Activated CD8-positive, alpha-beta memory T cell treated with anti-CD3 and anti-CD28 coated beads for 36 hours (primary cell): ENCODE results near the gene NTSR2. TPM values are rescaled to one million over a fixed set of nuclear protein-coding genes. Genes with fewer than 3 reads are reported as not detected.

ENCODE experiments used
- CTCF ChIA-PET: fragments of 350-600 bp; sonication (Branson Sonifier 250); formaldehyde crosslinking; loops from one replicate; lab custom pipeline; 2021; ENCODE audit warnings: antibody characterized with exemption; lab: Charles Lee
- POLR2A ChIA-PET: fragments of 350-600 bp; sonication (Branson Sonifier 250); formaldehyde crosslinking; loops from one replicate; lab custom pipeline; 2021; ENCODE audit warnings: antibody characterized with exemption; lab: Charles Lee
- total RNA-seq, 2 experiments: library from RNA; stranded (reverse); gene quantifications; one replicate each; pipeline ENCODE4 v1.2.3, GENCODE V29; 2021

NTSR2 gene
- total RNA-seq, 2 experiments from 2014 or later = not detected

DNA sequence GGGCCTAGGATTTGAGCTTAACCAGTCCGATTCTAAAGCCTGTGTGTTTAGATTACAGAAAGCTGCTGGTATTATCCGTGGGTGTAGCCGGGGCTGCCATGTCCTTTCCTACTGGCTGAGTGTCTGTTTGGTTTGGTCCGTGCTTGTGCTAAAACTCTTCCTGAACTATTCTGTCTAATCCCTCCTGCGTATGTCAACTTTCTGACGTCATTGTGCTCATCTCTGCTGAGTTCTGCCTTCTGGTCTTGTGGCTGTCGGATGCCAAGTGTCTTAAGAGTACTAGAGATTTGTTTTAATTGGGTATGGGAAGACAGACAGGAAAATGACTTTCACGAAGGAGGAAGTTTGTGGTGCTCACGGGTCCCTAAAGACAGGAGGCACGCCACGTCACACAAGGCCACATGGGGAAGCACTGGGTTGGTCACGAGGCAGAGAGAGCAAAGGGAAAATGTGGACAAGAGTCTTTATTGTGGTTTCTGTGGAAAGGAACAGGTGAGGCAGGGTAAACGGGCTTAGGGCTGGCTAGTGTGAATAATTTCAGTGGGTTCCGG lies 31.8 kb upstream of the NTSR2 start:
- ChIA-PET CTCF (no interaction called here), POLR2A (no interaction called here)

DNA sequence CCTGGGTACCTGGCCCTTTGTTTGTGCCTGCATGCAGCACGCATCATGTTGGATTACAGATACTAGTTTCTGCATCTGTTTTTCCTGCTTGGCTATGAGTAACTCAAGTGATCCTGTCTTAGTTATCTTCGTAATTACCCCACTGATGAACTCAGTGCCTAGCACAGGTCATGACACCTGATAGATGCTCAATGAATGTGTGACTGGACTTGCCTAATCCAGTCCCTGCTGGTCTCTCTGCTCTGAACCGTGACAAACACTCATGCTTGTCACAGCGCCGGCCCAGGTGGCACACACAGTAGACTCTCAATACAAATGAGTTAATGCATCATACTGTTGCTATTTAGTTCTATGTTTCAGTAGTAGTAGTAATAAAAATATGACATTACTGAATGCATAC lies 31.2 kb upstream of the NTSR2 start:
- CTCF ChIA-PET = no interaction called here

DNA sequence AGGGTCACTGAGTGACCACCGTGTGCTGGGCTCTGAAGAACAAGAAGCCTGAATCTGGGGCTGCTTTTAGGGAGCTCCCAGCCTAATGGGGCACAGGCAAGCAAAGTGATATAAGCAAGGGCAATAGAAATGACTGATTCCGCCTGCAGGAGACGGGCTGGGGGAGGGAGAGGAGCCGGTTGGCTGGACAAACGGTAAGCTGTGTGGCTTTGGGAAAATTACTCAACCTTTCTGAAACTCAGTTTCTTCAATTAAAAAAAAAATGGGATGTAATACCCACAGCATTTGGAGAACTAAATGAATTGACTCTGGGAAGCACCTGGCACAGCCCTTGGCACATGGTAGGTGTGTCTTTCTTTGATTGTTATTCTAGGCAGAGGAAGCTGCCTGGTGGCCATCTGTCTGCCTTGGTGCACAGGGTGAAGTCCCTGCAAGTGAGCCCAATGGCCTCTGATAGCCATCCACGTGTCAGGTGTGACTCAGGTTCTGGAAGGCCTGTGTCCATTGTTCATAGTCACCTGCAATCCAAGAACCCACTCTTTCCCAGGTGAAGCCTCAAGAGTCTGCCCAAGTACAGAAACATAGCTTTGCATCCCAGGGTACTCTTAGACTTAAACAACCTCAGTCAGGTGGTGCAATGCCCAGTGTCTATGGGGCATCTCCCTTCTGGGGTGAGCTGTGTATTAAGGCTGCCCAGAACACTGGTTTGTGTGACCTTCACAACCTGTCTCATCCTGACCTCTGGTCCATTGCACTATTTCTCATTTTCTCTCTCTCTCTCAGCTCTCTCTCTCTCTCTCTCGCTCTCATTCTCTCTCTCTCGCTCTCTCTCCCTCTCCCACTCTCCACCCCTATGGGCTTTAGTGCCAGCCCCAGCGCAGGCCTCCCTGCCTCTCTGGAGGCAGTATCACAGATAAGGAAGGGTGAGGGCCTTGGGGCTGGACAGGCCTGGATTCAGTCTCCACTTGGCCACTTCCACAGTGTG lies 30.0 kb upstream of the NTSR2 start:
- POLR2A ChIA-PET = no interaction called here

More for the DNA sequence above, 31.2 kb upstream of the NTSR2 start:
- POLR2A ChIA-PET = no interaction called here

DNA sequence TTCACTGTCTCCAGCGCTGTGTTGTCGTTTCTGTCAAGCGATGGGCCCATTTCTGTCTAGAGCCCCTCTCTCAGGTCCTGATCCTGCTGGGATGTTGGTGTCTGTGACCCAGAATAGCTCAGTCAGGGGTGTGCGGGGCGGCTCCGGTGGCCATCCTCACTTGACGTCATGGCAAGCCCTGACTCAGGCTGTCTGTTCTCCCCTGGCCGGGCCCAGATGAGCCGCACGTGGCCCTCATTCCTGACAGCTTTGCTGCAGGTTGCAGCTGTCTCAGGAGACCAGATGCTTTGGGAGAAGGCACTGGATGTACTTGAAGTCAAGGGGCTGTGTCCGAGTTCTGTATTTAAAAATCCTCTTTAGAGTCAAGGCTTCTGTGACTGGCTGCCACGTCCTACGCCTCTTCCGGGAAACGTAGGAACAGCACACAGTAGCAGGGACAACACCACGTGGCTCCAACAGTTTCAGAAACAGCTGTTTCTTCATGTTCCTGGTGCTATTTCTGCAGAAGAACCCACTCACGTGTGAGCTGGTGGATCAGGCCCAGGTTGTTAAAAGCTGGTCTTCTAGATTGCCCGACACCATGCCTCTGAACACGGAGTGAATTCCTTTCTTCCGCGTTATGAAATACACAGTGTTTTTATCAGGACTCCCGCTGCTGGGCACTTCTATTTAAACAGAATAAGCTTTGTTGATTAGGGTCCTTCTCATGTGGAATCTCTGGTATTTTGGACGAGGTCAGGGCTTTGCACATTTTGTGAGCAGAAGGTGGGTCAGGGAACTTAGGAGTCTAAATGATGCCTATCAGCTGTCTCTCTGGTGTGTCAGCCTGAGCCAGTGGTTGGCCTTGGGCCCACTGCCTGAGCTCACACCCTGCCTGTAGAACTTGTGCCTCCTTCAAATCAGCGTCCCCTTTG lies 28.3 kb upstream of the NTSR2 start:
- CTCF ChIA-PET = interaction anchor here (1.0 to 1.2 kb wide), 2 partner anchors 81 to 86 kb away, joined by 3 to 4 read pairs; no protein-coding TSS in a partner anchor
- POLR2A ChIA-PET = no interaction called here

More for the DNA sequence above, 30.0 kb upstream of the NTSR2 start:
- CTCF ChIA-PET = no interaction called here

DNA sequence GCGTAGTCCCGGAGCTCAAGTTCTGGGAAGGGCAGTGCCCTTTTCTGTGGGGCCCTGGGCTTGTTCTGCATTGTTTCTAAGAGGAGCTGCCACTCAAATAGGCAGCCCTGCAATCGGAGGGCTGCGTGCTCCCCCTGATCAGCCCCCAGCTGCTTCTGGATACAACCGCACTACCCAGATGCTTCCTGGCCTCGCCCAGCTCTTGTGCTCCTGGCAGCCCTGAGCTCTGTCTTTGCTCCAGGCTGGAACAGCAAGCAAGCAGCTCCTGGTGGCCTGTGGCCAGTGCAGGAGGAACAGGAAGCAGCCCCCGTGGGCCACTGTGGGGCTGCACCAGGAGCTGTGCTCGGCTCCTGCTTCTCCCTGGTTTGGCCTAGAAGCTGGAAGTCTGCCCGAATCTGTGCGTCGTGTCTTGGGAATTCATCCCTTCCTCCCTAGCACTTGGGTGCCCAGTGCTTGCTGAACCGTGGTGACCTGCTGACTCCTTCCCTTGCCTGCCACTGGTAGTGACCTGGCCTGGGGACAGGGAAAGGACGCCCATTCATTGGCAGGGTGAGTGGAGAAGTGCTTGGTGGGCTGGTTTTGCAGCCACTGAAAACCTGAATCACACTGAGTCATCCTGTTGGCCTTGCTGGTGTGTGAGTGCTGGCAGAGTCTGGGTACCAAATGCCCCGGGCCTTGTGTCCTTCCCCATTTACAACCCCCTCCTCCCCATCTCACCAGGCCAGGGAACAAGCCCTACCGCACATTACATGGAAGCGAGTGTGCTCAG lies 27.3 kb upstream of the NTSR2 start:
- ChIA-PET CTCF (interaction anchor here (0.9 to 1.3 kb wide), 3 partner anchors 81 to 87 kb away, joined by 3 to 5 read pairs (median 3); no protein-coding TSS in a partner anchor), POLR2A (no interaction called here)

DNA sequence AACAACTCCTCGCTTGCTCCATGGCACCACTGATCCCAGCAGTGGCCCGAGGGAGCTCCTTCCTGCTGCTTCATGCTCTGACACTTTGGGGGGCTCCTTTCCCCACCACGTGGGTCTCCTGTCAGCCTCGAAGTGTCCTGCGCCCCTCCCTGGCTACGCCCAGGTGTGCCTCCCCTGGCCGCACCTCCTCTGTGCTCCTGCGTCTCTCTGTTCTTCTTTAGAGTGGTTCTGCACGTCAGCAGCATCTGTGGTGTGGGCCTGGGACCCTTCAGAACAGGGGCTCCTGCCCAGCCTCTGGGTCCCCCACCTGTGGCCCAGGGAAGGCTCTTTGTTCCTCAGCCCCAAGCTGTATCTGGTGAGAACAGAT lies 26.7 kb upstream of the NTSR2 start:
- POLR2A ChIA-PET = no interaction called here
- CTCF ChIA-PET = interaction anchor here (0.9 to 1.3 kb wide), 3 partner anchors 82 to 88 kb away, joined by 3 to 5 read pairs (median 3); no protein-coding TSS in a partner anchor

DNA sequence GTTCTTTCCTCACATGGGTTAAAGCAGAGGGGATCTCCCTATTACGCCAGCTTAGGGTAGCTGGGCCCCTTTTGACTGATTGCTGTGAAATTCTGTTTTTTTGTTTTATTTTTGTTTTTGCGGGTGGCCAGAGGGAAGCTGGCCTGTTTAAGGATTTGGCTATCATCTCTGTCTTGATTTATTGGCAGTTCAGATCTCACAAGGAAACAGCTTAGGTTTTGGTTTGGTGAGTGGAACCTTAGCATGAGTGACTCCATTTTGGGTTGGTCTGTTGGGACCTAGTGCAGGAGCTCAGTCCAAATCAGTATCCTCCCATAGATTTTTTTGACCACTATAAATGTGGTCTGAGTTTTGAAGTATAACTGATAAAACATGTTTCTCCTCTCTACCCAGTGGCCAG lies 25.6 kb upstream of the NTSR2 start:
- ChIA-PET POLR2A (interaction anchor here (0.8 kb wide), 1 partner anchor 48 kb away, joined by 3 read pairs; no protein-coding TSS in a partner anchor), CTCF (no interaction called here)

DNA sequence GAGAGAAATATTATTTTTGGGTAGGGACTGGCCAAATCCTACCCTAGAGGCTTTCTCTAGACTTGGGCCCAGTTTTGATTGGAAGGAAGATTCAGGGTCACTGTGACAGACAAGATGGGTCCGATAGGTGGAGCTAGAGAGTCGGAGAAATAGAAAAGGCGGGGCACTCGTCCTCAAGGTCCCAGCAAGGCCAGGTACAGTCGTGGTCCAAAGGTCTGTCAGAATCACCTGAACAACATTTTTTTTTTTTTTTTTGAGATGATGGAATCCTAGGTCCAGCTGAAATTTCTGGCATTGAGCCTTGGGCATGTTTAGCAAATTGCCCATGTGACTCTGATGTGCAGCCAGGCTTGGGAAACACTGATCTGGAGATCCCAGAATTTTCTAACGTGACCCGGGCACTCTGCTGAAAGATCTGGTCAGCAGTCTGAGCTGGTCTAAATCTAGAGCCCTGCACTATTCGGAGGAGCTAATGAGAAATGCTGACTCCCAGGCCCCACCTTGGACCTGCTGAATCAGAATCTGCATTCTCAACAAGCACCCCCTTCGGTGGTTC lies 23.0 kb upstream of the NTSR2 start:
- POLR2A ChIA-PET = interaction anchor here (0.9 kb wide), 1 partner anchor 57 kb away, joined by 3 read pairs; no protein-coding TSS in a partner anchor
- CTCF ChIA-PET = interaction anchor here (0.6 to 2.0 kb wide), 28 partner anchors 8 to 857 kb away, joined by 3 to 11 read pairs (median 4); partner anchors contain the start of gene LPIN1

DNA sequence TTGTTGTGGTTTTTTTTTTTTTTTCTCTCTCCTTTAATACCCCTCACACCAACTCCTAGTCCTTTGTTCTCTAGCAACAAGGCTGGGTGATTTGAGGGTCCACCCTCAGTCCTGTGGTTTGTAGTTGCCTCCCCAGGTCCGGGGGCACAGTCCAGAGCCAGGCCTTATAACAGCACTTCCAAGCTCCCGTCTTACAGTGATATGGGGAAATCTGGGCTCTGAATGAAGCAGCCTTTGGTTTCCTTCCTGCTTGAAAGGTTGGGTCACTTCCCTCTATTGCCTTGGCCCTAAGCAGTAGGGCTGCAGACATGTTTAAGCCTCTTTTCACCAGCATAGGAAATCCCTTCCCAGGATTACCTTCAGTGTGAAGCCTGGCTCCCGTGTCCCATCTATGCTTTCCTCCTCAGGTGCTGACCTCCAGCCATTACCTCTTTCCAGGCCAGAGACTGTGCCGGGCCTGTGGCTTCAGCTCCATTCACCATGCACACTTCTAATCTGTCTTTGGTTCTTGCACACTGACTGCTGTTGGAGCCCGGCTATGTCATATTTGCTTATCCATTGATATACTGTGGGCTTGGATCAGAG lies 21.2 kb upstream of the NTSR2 start:
- CTCF ChIA-PET = no interaction called here
- POLR2A ChIA-PET = no interaction called here

DNA sequence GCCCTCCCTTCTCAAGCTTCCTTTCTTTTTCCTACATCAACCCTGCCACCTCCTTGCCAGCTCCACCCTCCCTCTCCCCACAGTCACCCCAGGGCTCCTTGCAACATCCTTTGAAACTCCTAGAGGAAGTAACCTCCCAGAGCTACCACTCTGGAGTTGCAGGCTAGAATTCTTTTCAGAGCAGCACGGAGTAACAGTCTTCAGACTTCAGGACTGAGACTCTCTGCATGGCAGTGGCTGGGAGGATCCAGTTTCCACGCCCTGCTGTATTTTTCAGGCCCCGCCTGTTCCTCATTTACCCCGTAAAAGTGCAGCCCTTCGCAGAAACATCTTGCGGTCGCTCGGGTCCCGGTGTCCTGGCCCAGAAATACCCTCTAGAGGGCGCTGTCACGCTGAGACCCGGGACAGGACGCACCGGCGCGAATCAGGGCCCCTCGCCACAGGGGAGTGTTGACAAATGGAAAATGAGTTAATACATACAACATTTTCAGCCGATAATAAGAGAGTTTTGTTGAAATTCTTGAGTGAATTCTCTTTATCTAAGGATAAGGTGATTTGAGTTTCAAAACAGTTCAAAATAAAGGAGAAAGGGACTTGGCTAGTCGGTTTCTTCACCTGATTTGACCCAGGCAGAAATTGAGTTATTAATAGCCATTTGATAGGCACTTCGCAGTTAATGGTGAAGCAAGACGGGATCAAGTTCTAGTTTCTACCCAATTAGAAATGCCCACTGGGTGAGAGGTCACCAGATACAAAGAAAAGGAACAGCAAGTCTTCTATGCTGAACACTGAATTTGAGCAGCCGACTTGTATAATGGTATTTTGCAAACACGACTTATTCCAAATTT lies 18.5 kb upstream of the NTSR2 start:
- ChIA-PET CTCF (interaction anchor here (0.9 to 3.4 kb wide), 8 partner anchors 18 to 95 kb away, joined by 3 to 22 read pairs (median 4); no protein-coding TSS in a partner anchor), POLR2A (no interaction called here)

DNA sequence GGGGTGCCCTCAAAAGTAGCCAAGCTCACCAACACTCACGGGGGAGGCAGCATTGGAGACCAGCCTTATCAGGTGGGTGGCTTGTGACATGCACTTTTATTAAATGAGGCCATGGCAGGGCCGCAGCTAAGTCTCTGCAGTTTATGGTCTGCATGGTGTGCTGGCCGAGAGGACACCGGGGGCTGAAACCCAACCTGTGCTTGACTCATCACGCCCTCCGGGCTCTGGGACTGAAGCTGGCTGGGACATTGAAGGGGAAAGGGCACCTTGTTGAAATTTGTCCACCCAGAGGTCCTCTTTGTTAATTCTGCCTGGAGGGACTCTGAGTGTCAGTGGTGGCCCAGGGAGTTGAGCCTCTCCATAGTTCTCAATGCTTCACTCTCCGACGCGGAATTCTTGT lies 17.7 kb upstream of the NTSR2 start:
- CTCF ChIA-PET = interaction anchor here (0.9 to 3.4 kb wide), 7 partner anchors 19 to 96 kb away, joined by 3 to 22 read pairs (median 4); no protein-coding TSS in a partner anchor
- POLR2A ChIA-PET = no interaction called here

DNA sequence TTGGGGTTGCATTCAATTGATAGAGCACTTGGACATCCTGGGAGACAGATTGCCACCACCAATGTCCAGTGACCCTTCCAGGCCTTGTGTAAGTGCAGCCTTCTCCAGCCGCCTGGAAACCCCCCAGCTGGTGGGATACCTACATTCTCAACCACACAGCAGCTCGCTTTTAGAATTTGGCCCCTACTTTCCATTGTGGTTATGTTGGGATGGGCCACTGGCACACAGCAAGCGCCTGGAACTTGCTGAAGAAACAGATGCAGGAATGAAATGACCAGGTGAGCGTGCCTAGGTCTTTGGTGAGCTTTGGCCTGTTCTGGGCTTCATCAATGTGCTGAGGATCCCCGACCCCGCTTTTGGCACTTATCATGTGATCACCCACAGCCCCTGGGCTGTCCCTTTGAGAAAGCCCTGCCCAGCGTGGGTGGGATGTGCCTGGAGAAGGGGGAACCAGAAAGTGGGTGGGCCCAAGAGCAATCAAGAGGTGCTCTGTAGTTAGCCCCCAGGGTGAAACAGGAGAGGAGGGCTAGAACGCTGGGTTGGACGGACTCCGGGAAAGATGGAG lies 16.0 kb upstream of the NTSR2 start:
- POLR2A ChIA-PET = no interaction called here
- CTCF ChIA-PET = interaction anchor here (0.9 kb wide), 1 partner anchor 99 kb away, joined by 3 read pairs; no protein-coding TSS in a partner anchor

DNA sequence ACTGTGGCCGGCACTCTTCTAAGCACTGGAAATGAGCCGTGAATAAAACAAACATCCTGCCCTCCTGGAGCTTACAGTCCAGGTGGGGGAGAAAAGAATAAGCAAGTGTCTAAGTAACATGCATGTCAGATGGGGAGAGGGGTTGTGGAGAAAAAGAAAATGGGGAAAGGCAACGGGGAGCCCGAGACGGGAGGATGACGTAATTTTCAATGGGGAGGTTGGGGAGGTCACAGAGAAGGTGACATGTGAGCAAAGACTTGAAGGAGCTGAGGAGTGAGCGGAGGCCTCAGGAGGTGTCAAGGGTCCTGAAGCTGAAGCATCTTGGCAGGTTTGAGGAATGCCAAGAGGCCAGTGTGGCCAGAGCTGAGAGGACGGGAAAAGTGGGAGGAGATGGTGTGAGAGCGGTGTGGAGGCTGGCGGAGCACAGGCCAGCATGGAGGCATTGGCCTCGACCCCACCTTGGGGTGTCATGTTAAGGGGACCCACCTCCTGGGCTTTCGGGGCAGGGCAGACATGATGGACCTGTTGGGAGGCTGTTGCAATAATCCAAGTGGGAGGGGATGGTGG lies 15.0 kb upstream of the NTSR2 start:
- CTCF ChIA-PET = interaction anchor here (0.9 to 1.3 kb wide), 3 partner anchors 8 to 100 kb away, joined by 3 read pairs; no protein-coding TSS in a partner anchor

DNA sequence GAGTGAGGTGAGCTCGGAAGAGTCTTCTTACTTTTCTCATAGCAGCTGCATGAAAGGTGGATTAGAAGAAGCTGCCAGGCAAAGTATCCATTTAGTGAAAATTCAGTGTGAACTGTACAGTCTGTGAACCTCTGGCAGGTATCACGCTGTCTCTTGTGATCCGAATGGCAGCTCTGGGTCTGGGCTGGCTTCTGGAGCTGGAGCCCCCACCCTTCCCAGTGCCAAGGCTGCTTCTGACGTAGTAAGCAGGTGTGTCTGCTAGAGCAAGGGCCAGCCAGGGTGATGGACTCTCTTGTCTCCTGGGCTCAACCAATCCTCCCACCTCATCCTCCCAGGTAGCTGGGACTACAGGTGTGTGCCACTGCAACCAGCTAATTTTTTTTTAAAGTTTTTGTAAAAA lies 14.0 kb upstream of the NTSR2 start:
- CTCF ChIA-PET = interaction anchor here (0.6 to 1.9 kb wide), 5 partner anchors 9 to 95 kb away, joined by 3 to 4 read pairs (median 3); no protein-coding TSS in a partner anchor

More for the DNA sequence above, 15.0 kb upstream of the NTSR2 start:
- POLR2A ChIA-PET = no interaction called here

DNA sequence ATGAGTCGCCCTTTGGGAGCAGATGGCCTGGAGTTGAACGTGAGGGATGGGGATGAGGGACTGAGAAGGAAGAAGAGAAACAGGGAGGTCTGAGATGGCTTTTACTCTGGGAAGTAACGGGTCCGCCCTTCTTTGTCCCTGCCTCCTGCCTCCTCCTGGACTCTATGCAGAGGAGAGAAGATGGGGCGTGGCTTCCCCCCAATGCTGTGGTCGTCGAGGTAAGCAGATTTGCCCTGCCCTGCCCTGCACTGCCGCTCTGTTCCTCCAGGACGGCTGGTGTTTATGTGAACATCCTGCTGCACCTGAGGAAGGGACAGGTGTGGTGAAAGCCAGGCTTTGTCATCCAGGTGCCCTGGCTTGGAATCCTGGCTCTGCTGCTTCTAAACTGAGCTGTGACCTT lies 13.5 kb upstream of the NTSR2 start:
- CTCF ChIA-PET = interaction anchor here (0.6 to 2.5 kb wide), 3 partner anchors 10 to 99 kb away, joined by 3 to 7 read pairs (median 4); no protein-coding TSS in a partner anchor
- POLR2A ChIA-PET = no interaction called here

More for the DNA sequence above, 14.0 kb upstream of the NTSR2 start:
- POLR2A ChIA-PET = no interaction called here

DNA sequence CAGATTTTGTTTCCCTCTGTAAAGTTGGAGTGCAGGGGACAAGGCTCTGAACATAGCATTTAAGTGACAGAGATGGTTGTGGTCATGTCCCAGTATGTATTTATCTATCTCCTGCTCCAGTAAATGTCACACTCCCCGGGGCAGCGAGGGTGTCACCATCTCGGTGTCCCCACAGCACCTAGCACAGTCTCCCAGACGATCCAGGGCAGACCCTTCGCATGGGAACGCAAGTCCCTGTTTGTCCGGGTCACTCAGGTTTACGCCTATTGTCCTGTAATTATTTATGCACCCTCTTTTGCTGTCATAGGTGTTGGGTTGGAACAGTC lies 12.6 kb upstream of the NTSR2 start:
- ChIA-PET POLR2A (no interaction called here), CTCF (interaction anchor here (1.0 to 2.5 kb wide), 3 partner anchors 10 to 100 kb away, joined by 4 to 7 read pairs (median 4); no protein-coding TSS in a partner anchor)
